AG09309 (cell line): ENCODE measurements around the gene MUSTN1.

ENCODE experiments used
- DNase-seq: peaks from one replicate; pipeline ENCODE4 v3.0.0-alpha.2; 2010; ENCODE audit warnings: low read depth
- H3K4me3 ChIP-seq: 2 replicates; pipeline ENCODE4 v1.5.1; 2011; ENCODE audit warnings: mild to moderate bottlenecking, low read depth, low read length, moderate library complexity; ENCODE audit not compliant: control insufficient read depth
- TF ChIP-seq, protein P1 (sequence below): IDR thresholded peaks from 2 replicates; pipeline ENCODE4 v1.5.1; 2011; ENCODE audit warnings: mild to moderate bottlenecking, low read depth, low read length, inconsistent platforms; ENCODE audit not compliant: insufficient read depth, control insufficient read depth; ENCODE audit errors: missing control alignments

Gene MUSTN1

DNA sequence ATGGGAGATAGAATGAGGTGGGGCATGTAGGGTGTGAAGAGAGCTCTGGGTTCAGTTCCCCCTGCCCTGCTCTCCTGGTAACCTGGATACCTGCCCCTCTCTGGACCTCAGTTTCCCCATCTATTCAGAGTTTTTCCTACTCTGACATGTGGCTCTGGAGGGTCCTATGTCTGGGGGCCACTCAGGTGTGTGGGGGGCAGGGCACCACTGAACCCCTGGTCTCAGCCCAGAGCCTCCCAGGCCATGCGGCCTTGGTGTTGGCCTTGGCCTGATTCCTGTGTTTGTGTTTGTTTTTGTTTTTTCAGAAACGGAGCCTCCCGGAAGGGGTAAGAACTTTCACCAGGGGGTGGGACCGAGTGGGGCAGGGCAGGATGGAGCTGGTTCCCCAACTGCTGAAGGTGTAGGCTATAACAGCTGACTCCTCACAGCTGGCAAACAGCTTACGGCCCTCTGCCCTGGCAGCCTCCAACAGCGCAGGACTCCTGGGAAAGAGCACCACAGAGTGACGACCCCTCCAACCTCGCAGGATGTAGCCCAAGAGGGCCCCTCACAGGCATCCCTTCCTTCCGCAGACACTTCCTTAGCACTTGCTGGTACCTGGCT, 39.4 kb downstream of the MUSTN1 start:
- TF ChIP-seq, protein P1, sequence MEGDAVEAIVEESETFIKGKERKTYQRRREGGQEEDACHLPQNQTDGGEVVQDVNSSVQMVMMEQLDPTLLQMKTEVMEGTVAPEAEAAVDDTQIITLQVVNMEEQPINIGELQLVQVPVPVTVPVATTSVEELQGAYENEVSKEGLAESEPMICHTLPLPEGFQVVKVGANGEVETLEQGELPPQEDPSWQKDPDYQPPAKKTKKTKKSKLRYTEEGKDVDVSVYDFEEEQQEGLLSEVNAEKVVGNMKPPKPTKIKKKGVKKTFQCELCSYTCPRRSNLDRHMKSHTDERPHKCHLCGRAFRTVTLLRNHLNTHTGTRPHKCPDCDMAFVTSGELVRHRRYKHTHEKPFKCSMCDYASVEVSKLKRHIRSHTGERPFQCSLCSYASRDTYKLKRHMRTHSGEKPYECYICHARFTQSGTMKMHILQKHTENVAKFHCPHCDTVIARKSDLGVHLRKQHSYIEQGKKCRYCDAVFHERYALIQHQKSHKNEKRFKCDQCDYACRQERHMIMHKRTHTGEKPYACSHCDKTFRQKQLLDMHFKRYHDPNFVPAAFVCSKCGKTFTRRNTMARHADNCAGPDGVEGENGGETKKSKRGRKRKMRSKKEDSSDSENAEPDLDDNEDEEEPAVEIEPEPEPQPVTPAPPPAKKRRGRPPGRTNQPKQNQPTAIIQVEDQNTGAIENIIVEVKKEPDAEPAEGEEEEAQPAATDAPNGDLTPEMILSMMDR, result no peak
- no peak for DNase-seq
- H3K4me3 ChIP-seq, result no peak overlapping the region

- no peak within 1 kb of the TSS for H3K4me3 ChIP-seq
- no peak for DNase-seq
- TF ChIP-seq, protein P1, result no peak
Observed at GRCh38 chr3:52794612-52795099, 40.2 kb downstream of the MUSTN1 start, which contains the start of gene ITIH3. ITIH3 (plus strand) TSS chr3:52794796; CDS start chr3:52794804, 8 bp downstream.

GRCh38 chr3:52793702-52794611, 40.9 kb downstream of the MUSTN1 start:
- TF ChIP-seq, protein P1, result no peak
- H3K4me3 ChIP-seq, result no peak overlapping the region
- no peak for DNase-seq

DNA sequence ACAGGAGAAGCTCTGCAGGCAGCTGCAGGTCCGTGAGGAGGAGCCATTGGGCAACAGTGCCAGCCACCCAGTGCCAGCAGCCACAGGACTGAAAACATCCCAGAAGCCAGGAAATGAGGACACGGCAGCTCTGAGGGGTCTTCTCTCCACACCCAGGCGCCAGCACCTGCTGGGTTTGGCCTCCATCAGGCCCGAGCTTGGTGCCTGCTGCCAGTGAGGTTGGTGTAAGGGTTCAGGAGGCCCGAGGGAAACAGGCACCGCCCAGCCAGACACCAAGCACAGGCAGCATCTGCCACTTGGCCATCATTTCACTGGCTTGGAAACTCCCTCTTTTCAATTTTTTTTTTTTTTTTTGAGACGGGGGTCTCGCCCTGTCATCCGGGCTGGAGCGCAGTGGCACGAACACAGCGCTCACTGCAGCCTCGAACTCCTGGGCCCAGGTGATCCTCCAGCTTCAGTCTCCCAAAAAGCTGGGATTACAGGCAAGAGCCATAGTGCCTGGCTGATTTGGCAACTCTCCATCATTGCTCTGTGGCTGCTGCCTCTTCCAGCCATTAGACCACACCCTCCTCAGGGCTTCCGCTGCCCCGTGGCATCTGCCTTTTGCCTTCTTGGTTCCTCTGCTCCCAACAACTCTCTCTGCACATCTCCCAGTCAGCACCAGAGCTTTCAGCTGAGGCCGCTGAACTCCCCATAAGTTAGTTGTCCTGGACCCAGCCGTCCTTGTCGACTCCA, 41.7 kb downstream of the MUSTN1 start:
- H3K4me3 ChIP-seq, result no peak overlapping the region
- TF ChIP-seq, protein P1, result no peak
- DNase-seq, result peak; percentile 7

DNA sequence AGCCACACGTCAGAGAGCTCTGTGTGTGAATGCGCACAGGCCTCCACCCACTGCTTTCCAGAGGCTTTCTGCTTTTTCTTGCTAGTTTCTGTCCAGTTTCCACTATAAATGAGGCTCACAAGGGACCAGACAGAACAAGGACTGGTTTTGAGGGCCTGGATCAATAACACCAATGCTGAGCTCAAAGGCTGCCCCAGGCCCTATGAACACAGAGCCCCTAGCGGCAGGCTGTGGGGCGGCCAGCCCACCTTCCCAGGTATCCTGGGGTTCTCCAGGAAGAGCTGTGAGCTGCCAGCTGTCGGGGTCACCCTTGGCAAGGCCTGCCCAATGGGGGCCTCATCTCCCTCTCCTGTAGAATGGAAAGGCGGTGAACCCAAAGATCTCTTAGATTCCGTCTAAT, 42.4 kb downstream of the MUSTN1 start:
- TF ChIP-seq, protein P1, result no peak
- no peak overlapping the region for H3K4me3 ChIP-seq
- no peak for DNase-seq

DNA sequence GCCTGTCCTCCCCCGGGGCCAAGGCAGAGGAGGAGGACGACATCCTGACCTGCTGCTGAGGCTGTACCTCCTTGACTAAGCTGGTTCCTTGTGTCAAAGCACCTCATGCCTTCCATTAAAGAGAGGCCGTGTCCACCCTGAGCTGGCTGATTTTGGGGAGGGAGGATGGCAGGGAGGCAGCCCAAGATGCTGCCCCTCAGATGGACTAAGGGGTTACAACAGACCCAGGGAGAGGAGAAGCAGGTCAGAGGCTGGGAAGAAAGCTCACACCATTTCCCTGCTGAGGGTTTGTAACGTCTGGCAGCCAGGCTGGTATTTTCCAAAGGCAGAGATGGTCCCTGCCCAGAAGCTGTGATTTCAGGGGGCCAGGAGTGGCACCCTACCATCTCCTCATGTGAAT, 42.9 kb downstream of the MUSTN1 start:
- H3K4me3 ChIP-seq, result no peak overlapping the region
- TF ChIP-seq, protein P1, result no peak
- DNase-seq, result no peak
